GM12878 (cell line): ENCODE measurements around the gene GSG1. TPM values are rescaled to one million over a fixed set of nuclear protein-coding genes. Genes with fewer than 3 reads are reported as not detected.

Experiments
- ATAC-seq: fragments of 200-7000 bp; cut with Tn5 transposase; 3 replicates; pipeline ENCODE4 v1.9.1; 2020; ENCODE audit warnings: mild to moderate bottlenecking, moderate library complexity
- BruUV-seq: library from RNA; stranded (reverse); fragments of 400-500 nt; replicated peaks from 2 replicates; lab custom pipeline; 2021; lab: Mats Ljungman, UMichigan
- CTCF ChIA-PET: fragments of 300-600 bp; sonication (Branson Sonifier 250); formaldehyde crosslinking; extraction: SDS; loops from one replicate; lab custom pipeline; 2021; ENCODE audit warnings: inconsistent platforms; lab: Yijun Ruan, JAX
- POLR2A ChIA-PET: fragments of 350-600 bp; formaldehyde crosslinking; extraction: SDS; loops from one replicate; lab custom pipeline; 2021; ENCODE audit warnings: inconsistent platforms; lab: Charles Lee
- RAD21 ChIA-PET: fragments of 300-600 bp; sonication (Branson Sonifier 250); formaldehyde crosslinking; loops from one replicate; lab custom pipeline; 2023; ENCODE audit warnings: antibody characterized with exemption; ENCODE audit not compliant: unreplicated experiment; lab: Charles Lee
- SMC1A ChIA-PET: fragments of 300-600 bp; sonication (Branson Sonifier 250); formaldehyde crosslinking; loops from one replicate; lab custom pipeline; 2023; ENCODE audit not compliant: unreplicated experiment, uncharacterized antibody; lab: Charles Lee
- DNase-seq: peaks from one replicate; pipeline ENCODE4 v3.0.0-alpha.2; 2011; ENCODE audit warnings: low read depth, low spot score
- FAIRE-seq: peaks from 3 replicates; lab custom pipeline; 2011; peaks lifted over from hg19 to GRCh38; lab: Jason Lieb, UNC
- H2AFZ ChIP-seq: 2 replicates; pipeline ENCODE4 v1.6.0; 2011; ENCODE audit warnings: low read depth, low read length, control low read depth; ENCODE audit not compliant: control insufficient read depth
- H3K27ac ChIP-seq: 2 replicates; pipeline ENCODE4 v1.5.1; 2011; ENCODE audit warnings: control low read depth; ENCODE audit not compliant: control insufficient read depth, insufficient read depth
- H3K27me3 ChIP-seq, 2 experiments: replicated peaks in 1 of 2; 2 replicates each; pipeline versions ENCODE4 v1.6.0 to v1.6.1; 2011; ENCODE audit warnings: low read length in 1 of 2; ENCODE audit not compliant: control insufficient read depth in 2 of 2, insufficient read depth in 2 of 2
- H3K36me3 ChIP-seq, 2 experiments: 2 replicates each; pipeline ENCODE4 v1.5.1; 2011; ENCODE audit warnings: low read length in 1 of 2; ENCODE audit not compliant: control insufficient read depth in 2 of 2, insufficient read depth in 2 of 2
- H3K4me1 ChIP-seq: 2 replicates; pipeline ENCODE4 v1.6.1; 2011; ENCODE audit warnings: mild to moderate bottlenecking, low read length, moderate library complexity, mixed read lengths; ENCODE audit not compliant: control insufficient read depth, insufficient read depth
- H3K4me2 ChIP-seq: 2 replicates; pipeline ENCODE4 v1.6.0; 2011; ENCODE audit warnings: control low read depth; ENCODE audit not compliant: control insufficient read depth, insufficient read depth
- H3K4me3 ChIP-seq: fragments of 200-600 bp; sonication (generic); 2 replicates; pipeline ENCODE4 v1.5.1; 2016
- H3K79me2 ChIP-seq: 2 replicates; pipeline ENCODE4 v1.6.0; 2011; ENCODE audit warnings: low read length; ENCODE audit not compliant: control insufficient read depth, insufficient read depth
- H3K9ac ChIP-seq: 2 replicates; pipeline ENCODE4 v1.8.0; 2011; ENCODE audit warnings: low read length, control low read depth, mixed read lengths; ENCODE audit not compliant: control insufficient read depth, insufficient read depth
- H3K9me3 ChIP-seq: replicated peaks from 3 replicates; pipeline ENCODE4 v1.5.1; 2011; ENCODE audit warnings: mild to moderate bottlenecking, low read length; ENCODE audit not compliant: control insufficient read depth, insufficient read depth
- H4K20me1 ChIP-seq: 2 replicates; pipeline ENCODE4 v1.6.0; 2011; ENCODE audit not compliant: control insufficient read depth, insufficient read depth
- CBX3 ChIP-seq: fragments of 200-600 bp; sonication (generic); IDR thresholded peaks from 2 replicates; pipeline ENCODE4 v1.6.1; 2016; ENCODE audit warnings: low read depth, borderline replicate concordance
- CBX5 ChIP-seq: sonication (generic); IDR thresholded peaks from 2 replicates; pipeline ENCODE4 v1.6.1; 2016; ENCODE audit warnings: low read depth, moderate library complexity, mild to moderate bottlenecking, inconsistent platforms
- CEBPB ChIP-seq, 2 experiments: fragments of 150-350 bp in 1 of 2; IDR thresholded peaks; 2 replicates each; pipeline ENCODE4 v1.6.1; 2012 to 2014; ENCODE audit warnings: low read depth in 2 of 2, low read length in 2 of 2, borderline replicate concordance in 1 of 2, inconsistent platforms in 1 of 2
- CREB1 ChIP-seq: IDR thresholded peaks from 2 replicates; pipeline ENCODE4 v1.6.1; 2012; ENCODE audit warnings: low read depth, mild to moderate bottlenecking, inconsistent platforms
- CTCF ChIP-seq, 3 experiments: IDR thresholded peaks in 2 of 3; conservative IDR thresholded peaks in 1 of 3; 2 replicates each; pipeline ENCODE4 v1.5.1; 2011; ENCODE audit warnings: low read depth in 3 of 3, low read length in 3 of 3, mild to moderate bottlenecking in 3 of 3, control low read depth in 2 of 3, moderate library complexity in 2 of 3, inconsistent platforms in 1 of 3, mixed read lengths in 1 of 3; ENCODE audit not compliant: control insufficient read depth in 2 of 3, insufficient read depth in 1 of 3; ENCODE audit errors: extremely low read depth in 1 of 3
- EED ChIP-seq: sonication (generic); IDR thresholded peaks from 2 replicates; pipeline ENCODE4 v1.6.1; 2016; ENCODE audit warnings: antibody characterized with exemption, low read depth
- JUNB ChIP-seq: IDR thresholded peaks from 2 replicates; pipeline ENCODE4 v1.6.1; 2016; ENCODE audit warnings: antibody characterized with exemption, mild to moderate bottlenecking
- JUND ChIP-seq: IDR thresholded peaks from 2 replicates; pipeline ENCODE4 v1.6.1; 2012; ENCODE audit warnings: low read depth, mild to moderate bottlenecking, low read length, improper control_type of control experiment, moderate library complexity
- MXI1 ChIP-seq: fragments of 150-350 bp; IDR thresholded peaks from 2 replicates; pipeline ENCODE4 v1.6.1; 2011; ENCODE audit warnings: low read depth, mild to moderate bottlenecking, inconsistent platforms, low read length, improper control_type of control experiment
- NFYB ChIP-seq: IDR thresholded peaks from 2 replicates; pipeline ENCODE4 v1.6.1; 2011; ENCODE audit warnings: low read depth, mild to moderate bottlenecking, low read length, improper control_type of control experiment, moderate library complexity; ENCODE audit not compliant: insufficient read depth
- NR2F1 ChIP-seq: fragments of 450-650 bp; conservative IDR thresholded peaks from 2 replicates; pipeline ENCODE4 v1.6.1; 2017; ENCODE audit warnings: mild to moderate bottlenecking
- PAX8 ChIP-seq: fragments of 450-650 bp; IDR thresholded peaks from 2 replicates; pipeline ENCODE4 v1.6.1; 2017; ENCODE audit warnings: mild to moderate bottlenecking, moderate library complexity
- RELA ChIP-seq: fragments of 450-650 bp; IDR thresholded peaks from 2 replicates; pipeline ENCODE4 v1.8.0; 2014; ENCODE audit warnings: borderline replicate concordance; ENCODE audit not compliant: partially characterized antibody
- SIX5 ChIP-seq: IDR thresholded peaks from 2 replicates; pipeline ENCODE4 v1.6.1; 2011; ENCODE audit warnings: mild to moderate bottlenecking, low read depth, low read length, moderate library complexity; ENCODE audit not compliant: severe bottlenecking
- STAT3 ChIP-seq: IDR thresholded peaks from 2 replicates; pipeline ENCODE4 v1.6.1; 2011; ENCODE audit warnings: low read depth, low read length, improper control_type of control experiment
- TAF1 ChIP-seq: IDR thresholded peaks from 2 replicates; pipeline ENCODE4 v1.6.1; 2011; ENCODE audit warnings: mild to moderate bottlenecking, low read depth, low read length, borderline replicate concordance
- ZNF24 ChIP-seq: fragments of 450-650 bp; IDR thresholded peaks from 2 replicates; pipeline ENCODE4 v1.6.1; 2017; ENCODE audit warnings: antibody characterized with exemption, mild to moderate bottlenecking
- ZNF274 ChIP-seq: IDR thresholded peaks from one replicate; pipeline ENCODE4 v1.8.0; 2011; ENCODE audit not compliant: insufficient read length, insufficient read depth
- ZNF592 ChIP-seq: fragments of 450-650 bp; IDR thresholded peaks from 2 replicates; pipeline ENCODE4 v1.6.1; 2017; ENCODE audit warnings: mild to moderate bottlenecking, moderate library complexity
- ZSCAN29 ChIP-seq: fragments of 450-650 bp; IDR thresholded peaks from 2 replicates; pipeline ENCODE4 v1.6.1; 2017; ENCODE audit warnings: mild to moderate bottlenecking, moderate library complexity
- WGBS: methylation state at CpG from one replicate; pipeline ENCODE4 v1.1.6; 2016; ENCODE audit warnings: low lambda C conversion rate; ENCODE audit not compliant: insufficient replicate concordance, insufficient coverage; ENCODE audit errors: missing lambda C conversion rate; 5-methylcytosine and 5-hydroxymethylcytosine counted together
- in situ Hi-C: fragments of 300-500 bp; cut with MboI; formaldehyde crosslinking; loops from 9 replicates; pipeline ENCODE4 v1.14.3; 2018; ENCODE audit warnings: mixed read lengths
- intact Hi-C: fragments of 100-400 bp; cut with micrococcal nuclease; formaldehyde crosslinking; loops from one replicate; pipeline ENCODE4 v1.14.2; 2022; ENCODE audit not compliant: unreplicated experiment
- polyA plus RNA-seq, 11 experiments: library from polyadenylated mRNA; depleted of rRNA in 4 of 11; unstranded in 6 of 11; stranded (reverse) in 5 of 11; fragments of >200 nt; fragmentation: Nextera tagmentation in 4 of 11; fragmentation: Illumina TruSeq in 1 of 11; extraction: Ambion mirVana in 4 of 11; extraction: Trizol in 1 of 11; gene quantifications; 1 replicate in 1 of 11; 2 replicates in 10 of 11; pipeline versions ENCODE4 v1.2.1 to v1.2.3, GENCODE V29; 2011 to 2016; ENCODE audit warnings: inconsistent platforms in 2 of 11, missing spikeins in 2 of 11, low read depth in 1 of 11
- total RNA-seq, 4 experiments: library from RNA; depleted of rRNA in 3 of 4; stranded (reverse); fragments of >200 nt in 3 of 4; fragmentation: Illumina TruSeq in 1 of 4; extraction: Trizol in 1 of 4; gene quantifications; 2 replicates each; pipeline versions ENCODE4 v1.2.1 to v1.2.3, GENCODE V29; 2013 to 2021

GSG1 gene
- total and polyA plus RNA-seq, 10 of the 15 experiments (the other 5 are each of a cell fraction or from before 2014, with no cell fraction given), result not detected

GRCh38 chr12:13038491-13039161 is 64.8 kb downstream of the GSG1 start:
- POLR2A ChIA-PET, result interaction anchor here (0.7 kb wide), 1 partner anchor 12 kb away, joined by 3 read pairs; no protein-coding TSS in a partner anchor
- SMC1A ChIA-PET, result interaction anchor here (0.6 to 0.7 kb wide), 2 partner anchors 175 to 233 kb away, joined by 3 read pairs; no protein-coding TSS in a partner anchor
- Histone ChIP-seq H3K9ac (no peak overlapping the region), H3K4me2 (no peak overlapping the region), H3K4me3 (no peak overlapping the region), H3K27ac (no peak overlapping the region), H3K9me3 (no peaks in the 10 kb centered on the region), H3K27me3 (peaks cover 0 to 2% of the 10 kb centered on the region in 2 experiments; a peak in 1 of 4 replicates), H4K20me1 (no peaks in the 10 kb centered on the region), H3K4me1 (no peaks in the 10 kb centered on the region), H3K79me2 (no peaks in the 10 kb centered on the region), H3K36me3 (no peaks in the 10 kb centered on the region), H2AFZ (no peak overlapping the region)
- no peak for TF ChIP-seq CEBPB (IDR thresholded peaks at IDR 0.05; ENCODE audit: borderline replicate concordance in 1 of 2, low read depth in 2 of 2, low read length in 2 of 2)
- TF ChIP-seq MXI1, result no peak
- TF ChIP-seq CTCF (IDR thresholded peaks at IDR 0.05 in 2 of 3, conservative IDR thresholded peaks at IDR 0.05 in 1 of 3; ENCODE audit: control insufficient read depth in 2 of 3, extremely low read depth in 1 of 3, insufficient read depth in 1 of 3, low read depth in 3 of 3, low read length in 3 of 3), result no peak
- TF ChIP-seq NFYB, result no peak
- TF ChIP-seq ZNF592, result no peak
- no peak for TF ChIP-seq EED
- no peak for TF ChIP-seq TAF1
- no peak for TF ChIP-seq JUND
- no peak for TF ChIP-seq JUNB
- no peak for TF ChIP-seq SIX5
- TF ChIP-seq STAT3, result no peak
- TF ChIP-seq CBX3, result no peak
- TF ChIP-seq NR2F1, result no peak
- no peak for TF ChIP-seq PAX8
- TF ChIP-seq CREB1, result no peak
- no peak for TF ChIP-seq ZNF24
- TF ChIP-seq ZNF274, result no peak
- no peak for TF ChIP-seq CBX5
- TF ChIP-seq ZSCAN29, result no peak
- TF ChIP-seq RELA, result no peak
- DNase-seq, result no peak
- BruUV-seq, result no TSS peak
- RAD21 ChIA-PET, result no interaction called here
- in situ Hi-C loops (no loop called here), intact Hi-C loops (no loop called here)
- ATAC-seq, result no peak
- 26% methylated on average over 4 of the region's 4 CpGs for WGBS
- CTCF ChIA-PET, result interaction anchor here (0.6 kb wide), 1 partner anchor 1433 kb away, joined by 3 read pairs; no protein-coding TSS in a partner anchor
- FAIRE-seq, result no peak
